Muscle layer of colon (tissue), 2 donors: ENCODE results near the gene CDK5RAP1.

ENCODE experiments used
- H3K27ac ChIP-seq: one replicate; pipeline ENCODE4 v1.7.0; 2013; ENCODE audit warnings: low read depth, mild to moderate bottlenecking, low read length, moderate library complexity
- H3K27me3 ChIP-seq, 2 donors: one replicate each; pipeline ENCODE4 v1.7.0; 2013; ENCODE audit warnings: low read length in 2 of 2, mild to moderate bottlenecking in 2 of 2; ENCODE audit not compliant: insufficient read depth in 2 of 2, control insufficient read depth in 1 of 2
- H3K36me3 ChIP-seq: one replicate; pipeline ENCODE4 v1.7.0; 2013; ENCODE audit warnings: mild to moderate bottlenecking, low read length; ENCODE audit not compliant: insufficient read depth
- H3K4me1 ChIP-seq: one replicate; pipeline ENCODE4 v1.7.0; 2013; ENCODE audit warnings: mild to moderate bottlenecking, low read length; ENCODE audit not compliant: insufficient read depth
- H3K4me3 ChIP-seq, 2 donors: one replicate each; pipeline ENCODE4 v1.7.0; 2013; ENCODE audit warnings: low read length in 2 of 2, low read depth in 1 of 2, mild to moderate bottlenecking in 1 of 2, moderate library complexity in 1 of 2
- H3K9ac ChIP-seq: one replicate; pipeline ENCODE4 v1.7.0; 2013; ENCODE audit warnings: low read length
- H3K9me3 ChIP-seq: one replicate; pipeline ENCODE4 v1.7.0; 2013; ENCODE audit warnings: mild to moderate bottlenecking, low read length
- donor health status: abdominal sarcoma.
- donor health status: Adenocarcinoma of cecum.

The CDK5RAP1 gene

GRCh38 chr20:33320006-33320405, 81.3 kb downstream of the CDK5RAP1 start:
- H3K27me3 ChIP-seq, result no peaks in the 10 kb centered on the region
- H3K9ac ChIP-seq, result no peak overlapping the region
- H3K9me3 ChIP-seq, result no peaks in the 10 kb centered on the region
- no peak overlapping the region for H3K27ac ChIP-seq
- no peaks in the 10 kb centered on the region for H3K36me3 ChIP-seq
- H3K4me3 ChIP-seq, result no peak overlapping the region
- no peaks in the 10 kb centered on the region for H3K4me1 ChIP-seq

GRCh38 chr20:33318096-33318429, 83.3 kb downstream of the CDK5RAP1 start:
- Histone ChIP-seq H3K9ac (no peak overlapping the region), H3K4me1 (no peaks in the 10 kb centered on the region), H3K27ac (no peak overlapping the region), H3K27me3 (no peaks in the 10 kb centered on the region), H3K36me3 (no peaks in the 10 kb centered on the region), H3K9me3 (no peaks in the 10 kb centered on the region), H3K4me3 (no peak overlapping the region)

GRCh38 chr20:33317424-33318095, 83.8 kb downstream of the CDK5RAP1 start:
- no peak overlapping the region for H3K4me3 ChIP-seq
- no peak overlapping the region for H3K9ac ChIP-seq
- H3K4me1 ChIP-seq, result no peaks in the 10 kb centered on the region
- no peaks in the 10 kb centered on the region for H3K36me3 ChIP-seq
- no peaks in the 10 kb centered on the region for H3K9me3 ChIP-seq
- H3K27me3 ChIP-seq, result no peaks in the 10 kb centered on the region
- no peak overlapping the region for H3K27ac ChIP-seq

GRCh38 chr20:33316958-33317357, 84.4 kb downstream of the CDK5RAP1 start:
- Histone ChIP-seq H3K27ac (no peak overlapping the region), H3K27me3 (no peaks in the 10 kb centered on the region), H3K36me3 (no peaks in the 10 kb centered on the region), H3K4me3 (no peak overlapping the region), H3K4me1 (no peaks in the 10 kb centered on the region), H3K9me3 (no peaks in the 10 kb centered on the region), H3K9ac (no peak overlapping the region)

GRCh38 chr20:33316343-33316742, 85.0 kb downstream of the CDK5RAP1 start:
- H3K27ac ChIP-seq, result no peak overlapping the region
- H3K27me3 ChIP-seq, result no peaks in the 10 kb centered on the region
- H3K4me3 ChIP-seq, result no peak overlapping the region
- no peak overlapping the region for H3K9ac ChIP-seq
- H3K4me1 ChIP-seq, result no peaks in the 10 kb centered on the region
- H3K9me3 ChIP-seq, result no peaks in the 10 kb centered on the region
- H3K36me3 ChIP-seq, result no peaks in the 10 kb centered on the region

GRCh38 chr20:33313686-33314314, 87.5 kb downstream of the CDK5RAP1 start:
- H3K4me3 ChIP-seq, result no peak overlapping the region
- no peaks in the 10 kb centered on the region for H3K36me3 ChIP-seq
- no peaks in the 10 kb centered on the region for H3K9me3 ChIP-seq
- no peaks in the 10 kb centered on the region for H3K4me1 ChIP-seq
- no peak overlapping the region for H3K27ac ChIP-seq
- H3K9ac ChIP-seq, result no peak overlapping the region
- H3K27me3 ChIP-seq, result no peaks in the 10 kb centered on the region

GRCh38 chr20:33312583-33312982, 88.7 kb downstream of the CDK5RAP1 start:
- Histone ChIP-seq H3K27ac (no peak overlapping the region), H3K27me3 (no peaks in the 10 kb centered on the region), H3K4me1 (no peaks in the 10 kb centered on the region), H3K9ac (no peak overlapping the region), H3K9me3 (no peaks in the 10 kb centered on the region), H3K36me3 (no peaks in the 10 kb centered on the region), H3K4me3 (no peak overlapping the region)

GRCh38 chr20:33311996-33312395, 89.3 kb downstream of the CDK5RAP1 start:
- no peak overlapping the region for H3K27ac ChIP-seq

GRCh38 chr20:33311011-33311410, 90.3 kb downstream of the CDK5RAP1 start:
- H3K9me3 ChIP-seq, result no peaks in the 10 kb centered on the region

More at GRCh38 chr20:33311996-33312395, 89.3 kb downstream of the CDK5RAP1 start:
- Histone ChIP-seq H3K9ac (no peak overlapping the region), H3K9me3 (no peaks in the 10 kb centered on the region), H3K27me3 (no peaks in the 10 kb centered on the region), H3K36me3 (no peaks in the 10 kb centered on the region), H3K4me3 (no peak overlapping the region), H3K4me1 (no peaks in the 10 kb centered on the region)

GRCh38 chr20:33310327-33310899, 90.9 kb downstream of the CDK5RAP1 start:
- no peak overlapping the region for H3K9ac ChIP-seq
- H3K9me3 ChIP-seq, result no peaks in the 10 kb centered on the region
- no peak overlapping the region for H3K27ac ChIP-seq
- H3K4me1 ChIP-seq, result no peaks in the 10 kb centered on the region
- H3K4me3 ChIP-seq, result no peak overlapping the region
- H3K27me3 ChIP-seq, result no peaks in the 10 kb centered on the region
- no peaks in the 10 kb centered on the region for H3K36me3 ChIP-seq

More at GRCh38 chr20:33311011-33311410, 90.3 kb downstream of the CDK5RAP1 start:
- Histone ChIP-seq H3K27ac (no peak overlapping the region), H3K4me3 (no peak overlapping the region), H3K27me3 (no peaks in the 10 kb centered on the region), H3K36me3 (no peaks in the 10 kb centered on the region), H3K4me1 (no peaks in the 10 kb centered on the region), H3K9ac (no peak overlapping the region)

GRCh38 chr20:33309631-33310030, 91.7 kb downstream of the CDK5RAP1 start:
- H3K4me3 ChIP-seq, result no peak overlapping the region
- H3K27ac ChIP-seq, result no peak overlapping the region
- H3K27me3 ChIP-seq, result no peaks in the 10 kb centered on the region
- no peaks in the 10 kb centered on the region for H3K36me3 ChIP-seq
- H3K9me3 ChIP-seq, result no peaks in the 10 kb centered on the region
- H3K4me1 ChIP-seq, result no peaks in the 10 kb centered on the region
- no peak overlapping the region for H3K9ac ChIP-seq
